K562 (cell line): ENCODE measurements around the gene PSAP. TPM values are rescaled to one million over a fixed set of nuclear protein-coding genes. Genes with fewer than 3 reads are reported as not detected.

Experiments used
- ATAC-seq: fragments of 200-7000 bp; cut with Tn5 transposase; 3 replicates; pipeline ENCODE4 v1.9.1; 2020; ENCODE audit warnings: moderate library complexity
- BruUV-seq: library from RNA; stranded (reverse); fragments of 400-500 nt; replicated peaks from 2 replicates; lab custom pipeline; 2021; lab: Mats Ljungman, UMichigan
- CTCF ChIA-PET: fragments of 300-600 bp; formaldehyde crosslinking; extraction: SDS; loops from one replicate; lab custom pipeline; 2021; ENCODE audit warnings: low intra/inter-chr PET ratio; lab: Yijun Ruan, JAX
- POLR2A ChIA-PET: fragments of 300-600, 350-650 bp; sonication (Branson Sonifier 250); formaldehyde crosslinking; extraction: SDS; loops from one replicate; lab custom pipeline; 2021; ENCODE audit warnings: antibody characterized with exemption, inconsistent platforms; lab: Yijun Ruan, JAX
- DNase-seq, 4 experiments: peaks; one replicate each; pipeline versions ENCODE4 v3.0.0 to v3.0.0-alpha.2; 2011 to 2018; ENCODE audit warnings: low spot score in 3 of 4, mixed read lengths in 3 of 4; ENCODE audit errors: extremely low read depth in 1 of 4
- FAIRE-seq: peaks from 2 replicates; lab custom pipeline; 2011; peaks lifted over from hg19 to GRCh38; lab: Jason Lieb, UNC
- H2AFZ ChIP-seq: 2 replicates; pipeline ENCODE4 v1.6.0; 2011; ENCODE audit warnings: low read depth, low read length, control low read depth, inconsistent platforms
- H3K27ac ChIP-seq: fragments of 200-600 bp; 3 replicates; pipeline ENCODE4 v1.8.0; 2011; ENCODE audit warnings: low read depth, mild to moderate bottlenecking, control low read depth, inconsistent platforms, low read length, moderate library complexity, mixed read lengths; ENCODE audit errors: extremely low read depth
- H3K27me3 ChIP-seq, 2 experiments: fragments of 300-600 bp in 1 of 2; 2 replicates in 1 of 2; 3 replicates in 1 of 2; pipeline versions ENCODE4 v1.6.0 to v1.8.0; 2011; ENCODE audit warnings: inconsistent platforms in 2 of 2, low read length in 2 of 2, mild to moderate bottlenecking in 1 of 2, mixed read lengths in 1 of 2, moderate library complexity in 1 of 2; ENCODE audit not compliant: control insufficient read depth in 2 of 2, insufficient read depth in 2 of 2
- H3K36me3 ChIP-seq: fragments of 300-600 bp; 3 replicates; pipeline ENCODE4 v1.8.0; 2011; ENCODE audit warnings: mild to moderate bottlenecking, low read length, inconsistent platforms; ENCODE audit not compliant: control insufficient read depth, insufficient read depth
- H3K4me1 ChIP-seq, 2 experiments: fragments of 200-600 bp in 1 of 2; replicated peaks in 1 of 2; 2 replicates in 1 of 2; 3 replicates in 1 of 2; pipeline versions ENCODE4 v1.5.1 to v1.8.0; 2011; ENCODE audit warnings: inconsistent platforms in 2 of 2, low read length in 2 of 2, mild to moderate bottlenecking in 1 of 2, mixed read lengths in 1 of 2, moderate library complexity in 1 of 2; ENCODE audit not compliant: control insufficient read depth in 2 of 2, insufficient read depth in 2 of 2
- H3K4me2 ChIP-seq: 2 replicates; pipeline ENCODE4 v1.6.1; 2011; ENCODE audit warnings: low read length, control low read depth, inconsistent platforms, mixed read lengths; ENCODE audit not compliant: insufficient read depth
- H3K4me3 ChIP-seq: fragments of 200-600 bp; sonication (generic), shearing (Covaris generic); 2 replicates; pipeline ENCODE4 v1.5.1; 2016; ENCODE audit warnings: control low read depth, inconsistent platforms
- H3K79me2 ChIP-seq: fragments of 200-600 bp; 3 replicates; pipeline ENCODE4 v1.8.0; 2011; ENCODE audit warnings: low read length, inconsistent platforms; ENCODE audit not compliant: control insufficient read depth, insufficient read depth
- H3K9ac ChIP-seq, 2 experiments: 2 replicates each; pipeline versions ENCODE4 v1.6.0 to v1.6.1; 2011; ENCODE audit warnings: low read depth in 2 of 2, low read length in 2 of 2, control low read depth in 1 of 2, inconsistent platforms in 1 of 2, mild to moderate bottlenecking in 1 of 2, mixed read lengths in 1 of 2; ENCODE audit not compliant: insufficient read depth in 1 of 2
- H3K9me1 ChIP-seq: one replicate; pipeline ENCODE4 v1.6.0; 2011; ENCODE audit warnings: inconsistent platforms, mild to moderate bottlenecking, low read length, moderate library complexity; ENCODE audit not compliant: control insufficient read depth, insufficient read depth
- H3K9me3 ChIP-seq: replicated peaks from 2 replicates; pipeline ENCODE4 v1.5.1; 2011; ENCODE audit warnings: low read depth, low read length, inconsistent platforms; ENCODE audit not compliant: control insufficient read depth, insufficient read depth
- H4K20me1 ChIP-seq: replicated peaks from 2 replicates; pipeline ENCODE4 v1.6.1; 2011; ENCODE audit warnings: low read length, inconsistent platforms, mixed read lengths; ENCODE audit not compliant: control insufficient read depth, insufficient read depth
- ERF ChIP-seq: fragments of 450-650 bp; formaldehyde crosslinking; IDR thresholded peaks from 2 replicates; pipeline ENCODE4 v1.4.0; 2020; ENCODE audit warnings: mild to moderate bottlenecking, mixed read lengths
- FIP1L1 ChIP-seq: fragments of 200-400 bp; formaldehyde crosslinking; IDR thresholded peaks from 2 replicates; pipeline ENCODE4 v1.6.1; 2018; ENCODE audit warnings: mild to moderate bottlenecking, low read depth, low read length; ENCODE audit not compliant: poor library complexity, severe bottlenecking
- FOXK2 ChIP-seq, 2 experiments: fragments of 450-650 bp; IDR thresholded peaks in 1 of 2; conservative IDR thresholded peaks in 1 of 2; 2 replicates each; pipeline ENCODE4 v1.6.1; 2016; ENCODE audit warnings: low read depth in 2 of 2, mild to moderate bottlenecking in 1 of 2
- NFE2 ChIP-seq: IDR thresholded peaks from 2 replicates; pipeline ENCODE4 v1.6.1; 2014; ENCODE audit warnings: antibody characterized with exemption, low read depth
- RBM25 ChIP-seq: fragments of 200-400 bp; formaldehyde crosslinking; IDR thresholded peaks from 2 replicates; pipeline ENCODE4 v1.6.1; 2018; ENCODE audit warnings: low read length, low read depth, moderate library complexity; ENCODE audit not compliant: severe bottlenecking
- SMAD3 ChIP-seq: fragments of 450-650 bp; formaldehyde crosslinking; conservative IDR thresholded peaks from 2 replicates; pipeline ENCODE4 v1.4.0; 2020; ENCODE audit warnings: mild to moderate bottlenecking
- ZNF146 ChIP-seq: IDR thresholded peaks from one replicate; pipeline ENCODE4 v1.6.1; 2018; ENCODE audit warnings: missing compliant biosample characterization; ENCODE audit not compliant: unreplicated experiment
- WGBS: fragments of 100-300 bp; shearing (Covaris generic); methylation state at CpG from one replicate; pipeline ENCODE4 v1.1.6; 2016; ENCODE audit warnings: low coverage, mixed read lengths; ENCODE audit not compliant: insufficient coverage; ENCODE audit errors: missing lambda C conversion rate; 5-methylcytosine and 5-hydroxymethylcytosine counted together
- in situ Hi-C: fragments of 300-500 bp; cut with MboI; formaldehyde crosslinking; loops from 4 replicates; pipeline ENCODE4 v1.15.0; 2018; ENCODE audit warnings: inconsistent platforms, mixed read lengths
- intact Hi-C: fragments of 100-400 bp; cut with micrococcal nuclease; formaldehyde crosslinking; loops from 2 replicates; pipeline ENCODE4 v1.14.2; 2022
- polyA plus RNA-seq, 8 experiments: library from polyadenylated mRNA; depleted of rRNA in 4 of 8; stranded (reverse) in 5 of 8; unstranded in 3 of 8; fragments of >200 nt; fragmentation: Nextera tagmentation in 2 of 8; fragmentation: Illumina TruSeq in 1 of 8; extraction: Ambion mirVana in 2 of 8; extraction: Trizol in 1 of 8; gene quantifications; 2 replicates each; pipeline versions ENCODE4 v1.2.1 to v1.2.3, GENCODE V29; 2011 to 2014; ENCODE audit warnings: inconsistent platforms in 1 of 8, missing spikeins in 1 of 8
- total RNA-seq, 7 experiments: library from RNA; depleted of rRNA in 6 of 7; stranded (reverse); fragments of >200 nt in 6 of 7; fragmentation: Illumina TruSeq in 2 of 7; extraction: Trizol in 2 of 7; gene quantifications; 2 replicates each; pipeline versions ENCODE4 v1.2.1 to v1.2.3, GENCODE V29; 2011 to 2021; ENCODE audit warnings: low replicate concordance in 1 of 7
- TF ChIP-seq, protein P1 (sequence below): fragments of 150-350 bp; conservative IDR thresholded peaks from 2 replicates; pipeline ENCODE4 v1.6.1; 2014; ENCODE audit warnings: low read length

The PSAP gene
- total and polyA plus RNA-seq, 9 of the 15 experiments (the other 6 are each of a cell fraction or from before 2014, with no cell fraction given) = 245 to 700 (median 429) TPM

DNA sequence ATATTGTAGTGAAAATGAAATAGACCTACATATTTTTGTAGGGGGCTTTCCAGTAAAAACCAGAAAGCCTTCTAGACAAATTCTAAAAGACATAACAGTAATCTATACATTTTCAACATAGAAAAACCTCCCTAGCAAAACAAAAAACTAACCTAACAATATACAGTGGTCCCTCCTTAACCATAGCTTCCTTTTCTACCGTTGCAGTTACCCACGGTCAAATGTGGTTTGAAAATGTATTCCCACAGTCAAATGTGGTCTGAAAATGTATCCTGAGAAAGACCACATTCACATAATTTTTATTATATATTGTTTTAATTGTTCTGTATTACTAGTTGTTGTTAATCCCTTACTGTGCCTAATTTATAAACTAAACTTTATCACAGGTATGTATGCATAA is 6.4 kb downstream of the PSAP start:
- in situ Hi-C loops = no loop called here
- peaks cover 35% of the 10 kb centered on the region for H3K36me3 ChIP-seq
- peaks cover 17 to 37% of the 10 kb centered on the region in 2 experiments; a peak in 4 of 5 replicates for H3K4me1 ChIP-seq
- ChIA-PET POLR2A (interaction anchor here (0.6 to 4.2 kb wide), 3 partner anchors 11 to 467 kb away, joined by 4 to 27 read pairs (median 6); no protein-coding TSS in a partner anchor), CTCF (no interaction called here)
- peaks cover 5% of the 10 kb centered on the region for H3K9me1 ChIP-seq
- intact Hi-C loops = no loop called here
- H3K9ac ChIP-seq = no peak overlapping the region
- H2AFZ ChIP-seq = no peak overlapping the region
- BruUV-seq = no TSS peak
- H3K27me3 ChIP-seq = no peaks in the 10 kb centered on the region
- H3K79me2 ChIP-seq = peaks cover 100% of the 10 kb centered on the region
- 87% methylated on average over 2 of the region's 2 CpGs for WGBS
- TF ChIP-seq SMAD3 (CRISPR knock-in tag) (no peak), ZNF146 (CRISPR knock-in tag) (peak; percentile 37), RBM25 (peak; percentile 38)
- no peak overlapping the region for H3K27ac ChIP-seq
- H3K4me3 ChIP-seq = no peak overlapping the region
- DNase-seq (no peak), FAIRE-seq (no peak), ATAC-seq (no peak)
- no peak overlapping the region for H3K4me2 ChIP-seq
- peaks cover 6% of the 10 kb centered on the region for H3K9me3 ChIP-seq
- peaks cover 54% of the 10 kb centered on the region for H4K20me1 ChIP-seq

DNA sequence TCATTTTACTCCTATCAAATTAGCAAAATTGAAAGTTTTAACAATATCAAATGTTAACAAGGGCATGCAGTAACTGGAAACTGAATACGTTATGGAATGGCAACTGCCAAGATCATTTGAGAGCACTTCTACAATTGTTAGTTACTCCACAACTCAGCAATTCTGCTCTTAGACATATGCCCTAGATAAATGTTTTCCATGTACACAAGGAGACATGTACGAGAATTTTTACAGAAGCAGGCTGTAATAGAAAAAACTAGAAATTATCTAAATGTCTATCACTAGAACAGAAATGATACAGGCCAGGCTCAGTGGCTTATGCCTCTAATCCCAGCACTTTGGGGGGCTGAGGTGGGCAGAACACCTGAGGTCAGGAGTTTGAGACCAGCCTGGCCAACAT is 7.0 kb downstream of the PSAP start:
- ChIA-PET POLR2A (interaction anchor here (1.1 to 4.2 kb wide), 2 partner anchors 10 to 14 kb away, joined by 3 to 27 read pairs; no protein-coding TSS in a partner anchor), CTCF (no interaction called here)
- H3K4me2 ChIP-seq = no peak overlapping the region
- H3K27ac ChIP-seq = no peak overlapping the region
- intact Hi-C loops (no loop called here), in situ Hi-C loops (no loop called here)
- H3K27me3 ChIP-seq = no peaks in the 10 kb centered on the region
- WGBS = 49% methylated on average over 2 of the region's 2 CpGs
- H3K4me1 ChIP-seq = peaks cover 14 to 37% of the 10 kb centered on the region in 2 experiments; a peak in 4 of 5 replicates
- peaks cover 100% of the 10 kb centered on the region for H3K79me2 ChIP-seq
- no peak overlapping the region for H3K9ac ChIP-seq
- peaks cover 5% of the 10 kb centered on the region for H3K9me1 ChIP-seq
- H3K9me3 ChIP-seq = peaks cover 6% of the 10 kb centered on the region
- DNase-seq (no peak), FAIRE-seq (no peak), ATAC-seq (no peak)
- no peak overlapping the region for H3K4me3 ChIP-seq
- BruUV-seq = no TSS peak
- peaks cover 35% of the 10 kb centered on the region for H3K36me3 ChIP-seq
- no peak overlapping the region for H2AFZ ChIP-seq
- peaks cover 57% of the 10 kb centered on the region for H4K20me1 ChIP-seq
- TF ChIP-seq FIP1L1 (no peak), FOXK2 (conservative IDR thresholded peaks at IDR 0.05 in 1 of 2, IDR thresholded peaks at IDR 0.05 in 1 of 2; ENCODE audit: low read depth in 2 of 2) (no peak), ERF (CRISPR knock-in tag) (no peak), NFE2 (no peak)
- TF ChIP-seq, protein P1, sequence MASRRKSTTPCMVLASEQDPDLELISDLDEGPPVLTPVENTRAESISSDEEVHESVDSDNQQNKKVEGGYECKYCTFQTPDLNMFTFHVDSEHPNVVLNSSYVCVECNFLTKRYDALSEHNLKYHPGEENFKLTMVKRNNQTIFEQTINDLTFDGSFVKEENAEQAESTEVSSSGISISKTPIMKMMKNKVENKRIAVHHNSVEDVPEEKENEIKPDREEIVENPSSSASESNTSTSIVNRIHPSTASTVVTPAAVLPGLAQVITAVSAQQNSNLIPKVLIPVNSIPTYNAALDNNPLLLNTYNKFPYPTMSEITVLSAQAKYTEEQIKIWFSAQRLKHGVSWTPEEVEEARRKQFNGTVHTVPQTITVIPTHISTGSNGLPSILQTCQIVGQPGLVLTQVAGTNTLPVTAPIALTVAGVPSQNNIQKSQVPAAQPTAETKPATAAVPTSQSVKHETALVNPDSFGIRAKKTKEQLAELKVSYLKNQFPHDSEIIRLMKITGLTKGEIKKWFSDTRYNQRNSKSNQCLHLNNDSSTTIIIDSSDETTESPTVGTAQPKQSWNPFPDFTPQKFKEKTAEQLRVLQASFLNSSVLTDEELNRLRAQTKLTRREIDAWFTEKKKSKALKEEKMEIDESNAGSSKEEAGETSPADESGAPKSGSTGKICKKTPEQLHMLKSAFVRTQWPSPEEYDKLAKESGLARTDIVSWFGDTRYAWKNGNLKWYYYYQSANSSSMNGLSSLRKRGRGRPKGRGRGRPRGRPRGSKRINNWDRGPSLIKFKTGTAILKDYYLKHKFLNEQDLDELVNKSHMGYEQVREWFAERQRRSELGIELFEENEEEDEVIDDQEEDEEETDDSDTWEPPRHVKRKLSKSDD = no peak
